Left hindlimb (tissue), 1 donor: Measurements from ENCODE around the gene MALRD1.

Experiments used
- DNase-seq: peaks from one replicate; pipeline ENCODE4 v3.0.0-alpha.2; 2018

The MALRD1 gene

DNA sequence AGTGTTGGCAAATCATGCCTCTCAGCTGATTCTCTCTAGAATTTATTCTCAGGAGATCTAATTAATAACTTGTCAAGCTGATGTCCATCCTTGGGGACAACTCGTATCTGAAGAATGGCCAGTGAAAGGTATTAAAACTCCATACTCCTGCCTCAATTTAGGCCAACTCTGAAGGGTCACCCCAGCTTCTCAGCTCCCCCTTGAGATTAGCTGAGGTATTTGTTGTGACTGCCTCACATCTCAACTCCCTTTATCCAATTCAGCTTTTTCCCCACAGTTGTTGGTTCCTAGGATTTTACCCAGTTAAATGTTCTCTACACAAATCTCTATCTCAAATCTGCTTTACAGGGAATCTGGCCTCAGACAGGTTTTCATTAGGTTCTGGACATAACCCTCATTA, 182.4 kb downstream of the MALRD1 start:
- DNase-seq: no peak

DNA sequence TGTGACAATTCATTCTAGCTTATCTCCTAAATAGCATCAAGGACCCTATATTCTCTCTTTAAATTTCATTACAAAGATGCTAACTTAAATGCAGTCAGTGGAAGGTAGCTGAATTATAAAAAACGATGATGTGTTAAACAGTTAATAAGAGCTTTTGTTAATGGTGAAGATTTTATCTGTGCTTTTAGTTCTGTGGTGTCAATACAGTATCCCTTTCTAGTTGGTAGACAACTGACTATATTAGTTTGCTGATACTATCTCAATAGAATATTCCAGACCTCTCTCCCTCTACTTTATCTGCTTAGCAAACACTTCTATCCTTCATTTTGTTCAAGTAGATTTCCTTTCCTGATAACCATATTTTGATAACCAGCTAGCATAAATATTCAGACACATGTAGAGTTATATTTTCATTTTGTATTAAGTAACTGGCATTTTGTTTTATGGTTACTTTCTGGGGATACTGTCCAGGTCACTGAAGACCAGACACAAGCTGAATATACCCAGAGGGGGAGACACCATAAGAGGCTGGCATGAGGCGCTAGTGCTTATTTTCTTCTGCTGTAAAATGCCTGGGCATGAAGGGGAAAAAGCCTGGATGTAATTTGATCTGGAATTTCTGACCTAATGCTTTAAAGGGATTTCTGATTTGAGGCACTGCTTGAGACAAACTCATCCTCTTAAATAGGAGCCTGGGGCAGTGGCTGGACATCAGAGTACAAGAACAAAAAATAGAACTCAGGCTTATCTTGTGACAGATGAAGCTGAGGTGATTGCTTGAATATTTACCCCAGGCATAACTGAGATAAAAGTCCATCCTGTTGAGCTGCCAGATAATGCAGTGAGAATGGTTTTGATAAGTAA, 197.5 kb downstream of the MALRD1 start:
- no peak for DNase-seq

GRCh38 chr10:19247843-19248242, 199.2 kb downstream of the MALRD1 start:
- no peak for DNase-seq

- DNase-seq: no peak
These were observed 201.9 kb downstream of the MALRD1 start for GRCh38 chr10:19250546-19250945.

- no peak for DNase-seq
These were observed 203.9 kb downstream of the MALRD1 start for GRCh38 chr10:19252531-19252930.

DNA sequence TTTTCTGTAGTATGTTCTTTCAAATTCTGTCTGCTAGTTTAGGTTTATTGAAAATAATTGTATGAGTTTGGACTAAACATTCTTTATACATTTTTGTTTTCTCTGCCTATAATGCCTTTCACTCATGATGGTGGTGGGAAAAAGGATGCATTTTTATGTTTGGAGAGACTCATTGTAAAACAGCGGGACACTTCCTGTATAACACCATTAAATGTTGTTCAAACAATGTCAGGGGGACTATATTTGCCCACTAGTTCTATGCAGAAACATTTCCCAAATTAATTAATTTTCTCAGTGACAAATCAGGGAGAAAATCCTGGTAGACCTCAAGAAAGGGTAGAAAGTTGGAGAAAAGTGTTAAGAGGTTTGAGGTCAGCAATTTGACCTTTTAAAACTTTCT, 207.7 kb downstream of the MALRD1 start:
- no peak for DNase-seq

DNA sequence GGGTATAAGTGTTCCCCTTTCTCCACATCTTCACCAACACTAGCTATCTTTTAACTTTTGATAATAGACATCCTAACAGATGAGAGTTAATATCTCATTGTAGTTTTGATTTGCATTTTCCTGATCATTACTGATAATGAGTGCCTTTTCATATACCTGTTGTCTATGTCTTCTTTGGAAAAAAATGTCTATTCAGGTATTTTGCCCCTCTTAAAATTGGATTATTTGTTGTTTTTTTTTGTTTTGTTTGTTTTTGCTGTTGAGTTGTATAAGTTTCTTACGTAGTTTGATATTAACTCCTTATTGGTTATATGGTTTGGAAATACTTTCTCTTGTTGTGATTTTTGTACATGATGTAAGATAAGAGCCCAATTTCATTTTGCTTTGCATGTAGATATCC, 214.7 kb downstream of the MALRD1 start:
- no peak for DNase-seq

DNA sequence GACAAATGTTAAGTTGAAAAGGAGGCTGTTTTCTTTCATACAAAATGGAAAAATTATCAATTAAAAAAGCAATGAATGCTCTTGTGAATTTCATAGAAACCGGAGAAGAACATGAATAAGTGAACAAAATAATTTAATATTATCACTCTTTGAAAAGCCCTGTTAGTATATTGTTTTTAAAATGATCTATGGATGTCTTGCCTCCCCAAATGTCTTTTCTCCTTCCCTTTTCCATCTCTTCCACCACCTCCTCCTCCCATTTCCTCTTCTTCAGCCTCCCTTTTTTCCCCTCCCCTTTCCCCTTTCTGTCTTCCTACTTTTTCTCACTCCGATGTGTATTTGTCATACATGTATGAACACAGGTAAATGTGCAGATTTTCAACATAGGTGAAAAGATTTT, 234.7 kb downstream of the MALRD1 start:
- DNase-seq: no peak

DNA sequence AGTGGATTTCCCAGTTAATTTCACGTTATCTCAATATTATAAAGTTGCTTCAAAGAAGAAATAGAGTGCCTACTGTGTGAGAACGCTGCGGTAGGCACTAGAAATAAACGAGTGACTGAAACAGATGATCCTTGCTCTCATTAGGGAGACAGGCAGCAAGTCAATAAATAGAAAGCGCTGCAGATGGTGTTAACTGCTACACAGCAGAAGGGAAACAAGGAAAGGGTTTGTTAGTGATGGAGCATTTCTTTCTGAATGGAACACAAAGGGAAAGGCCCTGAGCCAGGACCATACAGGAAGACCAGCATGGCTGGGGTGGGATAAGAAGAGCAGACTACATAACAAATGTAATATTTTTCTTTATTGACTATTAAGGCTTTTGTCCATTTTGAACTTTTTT, 235.2 kb downstream of the MALRD1 start:
- DNase-seq: no peak

GRCh38 chr10:19290770-19291169, 242.2 kb downstream of the MALRD1 start:
- no peak for DNase-seq

DNA sequence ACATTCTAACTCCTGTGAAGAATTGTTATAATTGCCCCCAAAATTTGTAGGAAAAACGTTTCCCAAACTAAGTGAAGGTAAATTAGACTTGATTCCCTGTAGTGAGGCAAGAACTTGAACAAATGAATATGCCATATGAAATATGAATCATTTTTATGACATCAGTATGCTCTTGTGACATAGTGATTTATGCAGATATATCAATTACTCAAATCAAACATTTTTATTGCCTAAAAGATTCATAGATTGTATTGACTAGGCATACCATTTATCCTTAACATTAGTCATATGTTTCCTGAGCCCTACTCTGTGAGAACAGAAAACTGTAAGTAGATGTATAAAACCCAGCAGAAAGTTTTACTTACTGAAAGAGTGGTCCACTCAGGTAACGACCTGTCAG, 245.6 kb downstream of the MALRD1 start:
- DNase-seq: no peak

DNA sequence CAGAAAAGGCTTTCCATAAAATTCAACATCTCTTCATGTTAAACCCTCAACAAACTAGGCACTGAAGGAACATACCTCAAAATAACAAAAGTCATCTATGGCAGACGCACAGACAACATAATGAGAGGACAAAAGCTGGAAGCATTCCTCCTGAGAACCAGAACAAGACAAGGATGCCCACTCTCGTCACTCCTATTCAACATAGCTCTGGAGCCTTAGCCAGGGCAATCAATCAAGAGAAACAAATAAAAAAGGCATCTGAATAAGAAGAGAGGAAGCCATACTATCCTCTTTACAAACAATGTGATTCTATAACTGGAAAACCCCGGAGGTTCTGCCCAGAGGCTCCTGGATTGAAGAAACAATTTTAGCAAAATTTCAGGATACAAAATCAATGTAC, 251.0 kb downstream of the MALRD1 start:
- DNase-seq: no peak

- no peak for DNase-seq
These were observed 253.5 kb downstream of the MALRD1 start for GRCh38 chr10:19302117-19302516.

GRCh38 chr10:19310066-19310465, 261.5 kb downstream of the MALRD1 start:
- no peak for DNase-seq

DNA sequence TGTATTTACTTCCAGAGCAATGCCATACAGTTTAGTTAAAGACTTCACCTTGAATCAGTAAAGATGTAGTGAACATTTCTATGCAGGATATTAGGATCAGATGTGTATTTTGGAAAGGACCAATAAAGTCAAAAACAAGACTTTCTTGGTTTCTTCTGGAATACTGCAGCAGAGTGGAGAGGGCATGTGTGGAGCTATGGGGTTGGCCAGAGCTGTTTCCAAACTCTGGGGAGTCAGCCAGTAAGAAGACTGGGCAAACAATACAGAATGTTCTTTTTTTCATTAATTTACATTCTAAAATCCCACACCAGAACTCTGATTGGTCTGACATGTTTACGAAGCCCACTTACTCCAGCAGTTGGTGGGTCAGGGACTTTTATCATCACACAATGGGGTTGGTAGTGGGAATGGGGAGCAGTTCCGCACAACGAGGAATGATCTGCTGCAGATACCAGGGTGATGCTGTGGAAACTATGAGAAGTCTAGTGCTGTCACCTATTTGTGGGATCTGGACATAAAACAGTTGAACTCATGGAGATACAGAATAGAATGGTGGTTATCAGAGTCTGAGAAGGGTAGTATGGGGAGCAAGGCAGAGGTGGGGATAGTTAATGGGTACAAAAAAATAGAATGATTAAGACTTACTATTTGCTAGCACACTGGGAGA, 267.7 kb downstream of the MALRD1 start:
- no peak for DNase-seq

- DNase-seq: no peak
These were observed 269.4 kb downstream of the MALRD1 start for GRCh38 chr10:19317952-19318351.

DNA sequence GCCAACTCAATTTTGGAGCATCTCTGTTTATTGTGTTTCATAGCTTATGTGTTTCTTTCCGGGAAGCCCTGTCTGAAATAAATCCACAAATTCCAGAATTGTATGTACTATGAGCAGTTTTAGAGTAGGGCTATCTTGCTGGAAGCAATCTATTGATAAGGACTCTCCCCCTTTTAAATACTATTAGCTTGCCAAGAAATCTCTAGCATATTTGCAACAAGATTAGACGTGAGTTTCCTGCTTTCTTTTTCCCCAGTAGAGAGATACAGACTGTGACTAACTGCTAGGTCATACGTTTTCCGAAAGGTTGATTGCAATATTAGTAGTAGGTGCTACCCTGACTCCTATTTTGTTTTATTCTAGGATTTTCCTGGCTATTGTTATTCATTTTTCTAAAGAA, 277.0 kb downstream of the MALRD1 start:
- no peak for DNase-seq

DNA sequence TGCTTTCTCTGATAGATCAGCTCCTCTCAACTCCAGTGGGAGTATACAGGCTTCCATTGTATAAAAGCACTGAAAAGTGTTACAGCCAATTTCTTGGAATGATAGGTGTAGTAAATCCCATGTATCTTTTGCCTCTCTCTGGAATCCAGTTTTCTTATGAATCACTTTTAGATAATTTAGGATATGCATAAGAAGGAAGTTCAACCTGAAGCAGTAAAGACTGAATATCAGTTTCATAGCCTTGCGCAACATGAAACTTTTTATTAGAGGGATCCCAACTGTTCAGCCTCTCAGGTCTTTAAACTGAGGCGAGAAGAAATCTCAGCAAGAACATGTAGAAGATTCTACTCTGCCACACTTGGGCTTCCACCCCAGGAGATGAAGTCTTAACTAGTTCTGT, 280.0 kb downstream of the MALRD1 start:
- no peak for DNase-seq

DNA sequence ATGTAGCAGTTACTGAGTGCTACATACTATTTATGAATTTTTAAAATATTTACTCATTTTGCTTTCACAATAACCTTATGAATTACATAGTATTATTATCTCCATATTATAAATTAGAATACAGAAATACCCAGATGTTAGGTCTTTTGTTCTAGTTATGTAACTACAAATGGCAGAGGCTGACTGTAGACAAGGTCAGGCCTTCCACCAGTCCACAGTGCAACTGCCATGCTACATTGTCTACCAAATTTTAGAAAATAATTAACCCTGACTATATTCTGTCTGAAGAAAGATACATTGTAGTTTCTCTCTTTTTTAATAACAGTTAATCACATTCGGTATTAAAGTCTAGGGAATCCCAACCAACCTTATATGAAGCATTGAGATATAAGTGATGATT, 280.9 kb downstream of the MALRD1 start:
- no peak for DNase-seq

DNA sequence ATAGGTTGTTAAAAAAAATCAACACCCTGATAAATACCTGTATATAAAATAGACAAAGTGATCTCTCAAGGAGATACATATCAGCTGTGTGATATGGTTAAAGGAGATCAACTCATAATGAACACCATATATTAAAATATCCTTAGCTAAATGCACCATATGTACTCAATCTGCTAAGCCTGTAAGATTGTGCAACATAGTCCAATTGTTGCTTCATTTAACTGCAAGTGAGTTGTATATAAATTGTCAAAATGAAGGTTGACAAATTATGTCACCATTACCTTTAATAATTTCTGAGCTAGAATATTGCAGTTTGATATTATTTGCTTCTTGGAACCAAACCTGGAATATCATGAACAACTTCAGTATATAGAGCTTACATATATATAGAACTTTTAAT, 283.7 kb downstream of the MALRD1 start:
- no peak for DNase-seq

- DNase-seq: no peak
These were observed 285.0 kb downstream of the MALRD1 start for GRCh38 chr10:19333631-19334030.

GRCh38 chr10:19347621-19348020, 299.0 kb downstream of the MALRD1 start:
- no peak for DNase-seq

DNA sequence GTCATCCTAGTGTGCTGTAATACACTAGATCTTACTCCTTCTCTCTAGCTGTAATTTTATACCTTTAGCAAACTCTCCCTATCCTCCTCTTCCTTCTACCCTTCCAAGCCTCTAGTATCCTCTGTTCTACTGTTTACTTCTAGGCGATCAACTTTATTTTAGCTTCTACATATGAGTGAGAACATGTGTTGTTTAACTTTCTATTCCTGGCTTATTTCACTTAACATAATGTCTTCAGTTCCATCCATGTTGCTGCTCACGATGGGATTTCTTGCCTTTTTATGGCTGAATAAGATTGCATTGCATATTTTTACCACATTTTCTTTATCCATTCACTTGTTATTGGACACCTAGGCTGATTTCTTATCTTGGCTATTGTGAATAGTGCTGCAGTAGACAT, 318.6 kb downstream of the MALRD1 start:
- no peak for DNase-seq

- DNase-seq: no peak
These were observed 325.4 kb downstream of the MALRD1 start for GRCh38 chr10:19373988-19374387.
